HG02642 (cell line): ENCODE results near the gene AP3S2.

Experiments used
- ATAC-seq: cut with Tn5 transposase; IDR thresholded peaks from one replicate; pipeline ENCODE4 v1.9.1; 2021; ENCODE audit warnings: mild to moderate bottlenecking; ENCODE audit not compliant: unreplicated experiment, poor library complexity

AP3S2 gene

DNA sequence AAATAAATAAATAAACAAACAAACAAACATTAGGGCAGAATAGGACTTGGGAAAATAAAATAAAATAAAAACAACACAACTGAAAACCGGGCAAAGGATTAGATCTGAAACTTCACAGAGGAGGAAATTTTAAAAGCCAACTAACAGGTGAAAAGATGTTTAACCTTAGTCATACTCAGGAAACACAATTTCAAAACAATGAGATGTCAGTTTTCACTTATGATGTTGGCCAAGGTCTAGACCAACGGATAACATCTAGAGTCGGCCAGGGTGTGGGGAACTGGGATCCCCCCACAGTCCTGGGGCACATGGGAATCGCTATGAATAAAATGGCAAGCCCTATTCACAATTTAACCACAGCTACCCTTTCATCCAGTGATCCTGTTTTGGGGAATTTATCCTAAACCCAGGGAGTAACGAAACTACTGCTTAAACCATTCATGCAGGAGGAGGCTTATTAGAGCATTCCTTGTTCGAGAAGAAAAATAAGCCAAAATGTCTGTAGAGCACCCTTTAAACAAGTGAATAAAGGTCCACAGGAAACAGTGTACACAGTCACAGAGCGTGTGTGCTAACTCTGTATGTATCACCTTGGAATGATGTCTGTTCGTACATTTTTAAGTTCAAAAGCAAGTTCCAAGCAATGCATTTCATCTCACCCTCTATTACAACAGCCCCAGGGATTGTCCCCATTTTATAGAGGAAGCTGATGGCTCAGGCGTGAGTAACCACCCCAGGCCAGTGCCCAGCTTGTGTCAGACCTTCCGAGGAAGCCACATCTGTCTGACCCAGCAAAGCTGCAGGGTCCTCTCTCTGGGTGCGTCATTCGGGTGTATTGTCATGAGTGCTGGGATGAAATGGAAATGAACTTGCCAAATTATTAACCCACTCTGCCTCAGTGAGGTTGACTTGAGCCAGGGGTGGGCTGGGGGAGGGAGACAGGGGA is 72.9 kb downstream of the AP3S2 start:
- no peak for ATAC-seq

DNA sequence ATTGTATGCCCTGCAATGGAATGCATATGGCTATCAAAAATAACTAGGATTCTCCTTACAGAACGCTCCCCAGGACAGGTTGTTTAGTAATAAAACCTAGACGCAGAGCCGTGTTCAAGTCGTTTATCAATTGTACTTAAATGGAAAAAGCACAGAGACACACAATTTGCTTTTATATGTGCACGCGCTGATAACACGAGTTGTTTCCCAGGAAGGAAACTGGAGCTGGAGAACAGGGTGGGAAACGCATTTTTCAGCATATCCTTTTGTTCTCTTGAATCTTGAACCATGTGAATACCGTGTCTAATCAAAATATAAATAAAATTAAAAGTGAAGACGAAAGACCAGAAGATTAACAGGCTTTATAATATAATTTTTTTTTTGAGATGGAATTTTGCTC is 75.5 kb downstream of the AP3S2 start:
- no peak for ATAC-seq

- no peak for ATAC-seq
These were observed 76.0 kb downstream of the AP3S2 start for GRCh38 chr15:89817701-89818280.

- no peak for ATAC-seq
These were observed 78.0 kb downstream of the AP3S2 start for GRCh38 chr15:89815769-89816168.

DNA sequence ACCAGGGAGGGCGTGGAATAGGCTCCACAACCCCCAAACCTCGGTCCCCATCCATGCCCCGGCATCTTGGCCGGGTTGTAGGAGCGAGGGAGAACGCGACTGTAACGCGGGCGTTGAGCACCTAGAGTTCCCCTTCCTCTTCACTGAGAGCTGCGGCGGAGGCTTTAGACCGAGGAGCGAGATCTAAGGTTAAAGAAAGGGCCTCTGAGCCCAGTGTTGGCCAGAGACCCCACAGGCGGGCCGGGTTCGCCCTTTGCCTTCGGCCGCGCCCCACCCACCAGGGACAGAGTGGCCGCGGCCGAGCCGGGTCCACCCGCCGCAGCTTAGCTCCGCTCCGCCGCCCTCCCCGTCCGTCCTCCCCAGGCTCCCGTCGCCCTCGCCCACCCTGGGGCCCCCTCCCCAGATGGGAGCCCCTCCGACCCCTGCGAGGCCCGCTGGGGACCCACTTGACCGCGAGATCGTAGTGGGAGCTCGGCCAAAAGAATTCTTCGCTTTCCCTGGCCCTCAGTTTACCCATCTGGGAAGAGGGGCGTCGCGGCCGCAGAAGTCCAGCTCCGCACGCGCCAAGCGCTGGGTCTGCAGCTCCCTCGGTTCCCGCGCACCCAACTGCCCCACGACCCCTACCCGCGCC is 79.6 kb downstream of the AP3S2 start:
- no peak for ATAC-seq

- ATAC-seq, result no peak
These were observed 80.2 kb downstream of the AP3S2 start for GRCh38 chr15:89813381-89814111.

DNA sequence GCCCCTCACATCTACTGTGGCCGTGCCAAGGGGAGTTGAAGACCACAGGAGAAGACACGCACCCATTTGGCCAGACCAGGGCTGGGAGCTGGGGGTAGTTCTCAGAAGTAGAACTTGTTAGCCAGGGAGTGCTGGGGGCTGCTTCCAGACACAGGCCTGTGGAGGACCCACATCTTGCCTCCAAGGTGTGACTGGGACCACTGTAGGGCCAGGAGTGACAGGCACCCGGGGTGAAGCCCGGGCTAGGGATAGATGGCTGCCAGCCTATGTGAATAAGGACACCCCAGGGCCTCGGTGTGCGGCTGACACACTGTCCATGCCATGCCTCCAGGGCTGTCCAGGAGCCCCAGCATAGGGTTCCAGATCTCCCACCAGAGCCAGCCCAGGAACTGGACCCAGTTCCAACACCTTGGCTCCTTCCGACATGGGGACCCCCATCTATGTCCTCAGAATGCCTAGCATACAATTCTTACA is 80.9 kb downstream of the AP3S2 start:
- no peak for ATAC-seq

GRCh38 chr15:89812011-89812846 is 81.6 kb downstream of the AP3S2 start:
- ATAC-seq, result no peak

GRCh38 chr15:89810837-89811236 is 83.0 kb downstream of the AP3S2 start:
- ATAC-seq, result no peak

- no peak for ATAC-seq
These were observed 84.0 kb downstream of the AP3S2 start for GRCh38 chr15:89809787-89810148.

DNA sequence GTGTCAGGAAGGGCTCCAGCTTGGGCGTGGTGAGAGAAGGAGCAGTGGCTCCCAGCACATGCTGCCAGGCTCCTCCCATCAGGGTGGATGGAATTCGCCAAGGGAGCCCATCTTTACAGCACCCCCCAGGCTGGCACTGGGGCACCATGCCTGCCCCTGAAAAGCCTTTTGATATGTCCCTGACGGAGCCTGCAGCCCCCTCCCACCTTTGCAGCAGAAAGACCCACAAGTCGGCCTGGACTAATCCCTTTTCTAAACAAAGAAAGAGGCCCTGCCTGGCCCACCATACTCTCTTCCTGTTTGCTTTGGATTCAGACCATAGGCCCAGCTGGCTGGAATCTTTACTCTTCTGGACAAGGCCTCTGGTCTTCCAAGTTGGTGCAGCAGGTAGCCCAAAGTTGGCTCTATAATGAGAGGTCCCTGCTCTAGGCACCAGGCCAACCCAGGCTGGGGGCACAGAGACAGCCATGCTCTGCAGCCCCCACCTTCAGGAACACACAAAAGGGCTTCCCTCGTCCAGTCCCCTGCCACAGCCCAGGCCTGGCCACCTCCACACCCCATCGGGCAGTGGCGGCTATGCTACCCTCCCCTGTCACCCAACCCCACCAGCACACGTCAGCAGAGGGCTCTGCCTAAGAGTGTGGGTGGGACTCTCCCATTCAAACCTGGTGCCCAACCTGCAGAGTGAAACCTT is 84.6 kb downstream of the AP3S2 start:
- no peak for ATAC-seq

- no peak for ATAC-seq
These were observed 85.5 kb downstream of the AP3S2 start for GRCh38 chr15:89808160-89808870.

DNA sequence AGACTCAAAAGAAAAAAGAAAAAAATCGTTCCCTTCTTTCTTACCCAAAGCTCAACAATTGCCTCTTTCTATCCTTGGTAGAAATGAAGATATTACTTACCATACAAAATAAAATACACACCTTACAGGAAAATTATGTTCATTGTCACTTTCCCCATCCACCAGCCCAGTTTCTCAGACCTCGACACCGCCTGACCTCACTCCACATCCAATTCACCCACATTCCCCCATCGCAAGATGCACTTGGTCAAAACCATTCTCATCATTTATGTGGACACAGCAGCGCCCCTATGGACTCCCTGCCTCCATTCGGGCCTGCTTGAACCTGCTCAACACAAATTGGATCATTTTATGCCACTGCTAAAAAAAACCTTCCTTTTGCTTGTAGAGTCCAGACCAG is 86.1 kb downstream of the AP3S2 start:
- ATAC-seq, result no peak

DNA sequence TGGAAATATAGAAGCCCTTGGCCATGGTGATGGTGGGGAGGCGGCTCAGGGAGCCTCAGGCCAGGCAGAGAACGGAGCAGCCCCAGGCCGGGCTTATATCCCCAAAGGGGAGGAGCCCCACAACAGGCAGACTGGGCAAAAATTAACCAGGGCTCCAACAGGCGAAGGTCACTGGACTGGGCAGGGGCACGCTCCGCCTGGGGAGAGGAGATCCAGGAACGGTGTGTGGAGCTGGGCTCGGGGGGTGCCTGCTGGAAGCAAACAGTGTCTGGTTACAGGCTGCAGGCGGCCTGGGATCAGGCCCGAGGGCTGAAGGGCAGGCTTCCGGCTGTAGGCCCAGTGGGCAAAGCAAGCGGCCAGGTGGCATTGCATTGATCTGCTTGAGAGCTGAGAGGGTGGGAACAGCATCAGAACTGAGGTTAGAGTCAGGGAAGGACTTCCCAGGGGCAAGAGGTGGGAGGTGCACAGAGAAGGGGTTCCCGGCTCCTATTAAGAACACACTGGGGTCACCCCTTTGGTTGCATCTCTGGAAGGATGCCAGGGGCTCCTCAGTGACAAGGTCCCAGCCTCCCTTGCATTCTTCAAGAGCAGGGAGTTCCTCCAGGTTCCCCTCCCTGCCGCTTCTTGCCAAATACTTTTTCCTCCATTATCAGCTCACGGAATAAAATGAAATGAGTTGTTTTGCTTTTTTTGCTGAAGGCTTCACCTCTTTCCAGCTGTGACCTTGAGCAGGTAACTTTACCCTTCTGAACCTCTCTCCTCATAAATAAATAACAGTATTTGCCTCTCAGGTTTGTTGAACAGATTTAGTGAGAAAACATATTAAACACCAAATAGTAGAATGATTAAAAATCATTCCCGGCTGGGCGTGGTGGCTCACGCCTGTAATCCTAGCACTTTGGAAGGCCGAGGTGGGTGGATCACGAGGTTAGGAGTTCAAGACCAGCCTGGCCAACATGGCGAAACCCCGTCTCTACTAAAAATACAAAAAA is 86.9 kb downstream of the AP3S2 start:
- ATAC-seq, result no peak

- ATAC-seq, result no peak
These were observed 87.6 kb downstream of the AP3S2 start for GRCh38 chr15:89806210-89806558.

GRCh38 chr15:89805241-89806209 is 88.3 kb downstream of the AP3S2 start:
- ATAC-seq, result no peak
